H9 (cell line): Measurements from ENCODE around the gene TRIM67. TPM values are rescaled to one million over a fixed set of nuclear protein-coding genes. Genes with fewer than 3 reads are reported as not detected.

Source experiments
- DNase-seq: peaks from one replicate; pipeline ENCODE4 v3.0.0-alpha.2; 2017
- H2AFZ ChIP-seq: one replicate; pipeline ENCODE4 v1.6.1; 2013; ENCODE audit warnings: mild to moderate bottlenecking, low read length, control low read depth, moderate library complexity
- H2AK5ac ChIP-seq: 2 replicates; pipeline ENCODE4 v1.6.1; 2013; ENCODE audit warnings: low read length, control low read depth, mixed read lengths; ENCODE audit not compliant: insufficient read length
- H2BK120ac ChIP-seq: one replicate; pipeline ENCODE4 v1.6.1; 2013; ENCODE audit warnings: low read depth, mild to moderate bottlenecking, low read length, control low read depth, inconsistent platforms; ENCODE audit not compliant: poor library complexity, severe bottlenecking
- H2BK12ac ChIP-seq: 2 replicates; pipeline ENCODE4 v1.6.1; 2013; ENCODE audit warnings: low read length, control low read depth, mixed read lengths, low read depth; ENCODE audit not compliant: insufficient read length
- H2BK15ac ChIP-seq: 2 replicates; pipeline ENCODE4 v1.6.1; 2013; ENCODE audit warnings: low read depth, low read length, control low read depth
- H2BK20ac ChIP-seq: one replicate; pipeline ENCODE4 v1.6.1; 2013; ENCODE audit warnings: low read depth, mild to moderate bottlenecking, low read length, control low read depth, inconsistent platforms; ENCODE audit not compliant: poor library complexity, severe bottlenecking
- H2BK5ac ChIP-seq: 2 replicates; pipeline ENCODE4 v1.6.1; 2013; ENCODE audit warnings: low read length, control low read depth, mixed read lengths; ENCODE audit not compliant: insufficient read length
- H3K14ac ChIP-seq: 2 replicates; pipeline ENCODE4 v1.6.1; 2013; ENCODE audit warnings: low read length, control low read depth; ENCODE audit not compliant: insufficient read depth
- H3K18ac ChIP-seq: 2 replicates; pipeline ENCODE4 v1.6.1; 2013; ENCODE audit warnings: low read depth, mild to moderate bottlenecking, mixed read lengths, low read length, control low read depth; ENCODE audit not compliant: insufficient read length
- H3K23ac ChIP-seq: 2 replicates; pipeline ENCODE4 v1.6.1; 2013; ENCODE audit warnings: low read length, control low read depth, mixed read lengths, low read depth; ENCODE audit not compliant: insufficient read length
- H3K23me2 ChIP-seq: 2 replicates; pipeline ENCODE4 v1.6.1; 2013; ENCODE audit warnings: low read depth, mild to moderate bottlenecking, mixed read lengths, low read length, control low read depth; ENCODE audit not compliant: insufficient read length, poor library complexity, severe bottlenecking
- H3K27ac ChIP-seq: 2 replicates; pipeline ENCODE4 v1.5.1; 2013; ENCODE audit warnings: low read length, control low read depth, mixed read lengths, low read depth; ENCODE audit not compliant: insufficient read length
- H3K27me3 ChIP-seq: 2 replicates; pipeline ENCODE4 v1.6.1; 2013; ENCODE audit warnings: low read length, control low read depth, inconsistent platforms; ENCODE audit not compliant: insufficient read depth
- H3K4ac ChIP-seq: 2 replicates; pipeline ENCODE4 v1.6.1; 2013; ENCODE audit warnings: low read depth, mild to moderate bottlenecking, control low read depth, inconsistent platforms, low read length, moderate library complexity
- H3K4me1 ChIP-seq: 2 replicates; pipeline ENCODE4 v1.6.1; 2013; ENCODE audit warnings: low read length, control low read depth, inconsistent platforms; ENCODE audit not compliant: insufficient read depth
- H3K4me2 ChIP-seq: 2 replicates; pipeline ENCODE4 v1.6.1; 2013; ENCODE audit warnings: low read length, control low read depth, mixed read lengths; ENCODE audit not compliant: insufficient read length, insufficient read depth
- H3K56ac ChIP-seq: 2 replicates; pipeline ENCODE4 v1.6.1; 2013; ENCODE audit warnings: low read depth, mild to moderate bottlenecking, mixed read lengths, low read length, control low read depth; ENCODE audit not compliant: insufficient read length
- H3K79me1 ChIP-seq: 2 replicates; pipeline ENCODE4 v1.6.1; 2013; ENCODE audit warnings: low read depth, mild to moderate bottlenecking, moderate library complexity, low read length, control low read depth, inconsistent platforms; ENCODE audit not compliant: insufficient read depth, poor library complexity, severe bottlenecking
- H3K79me2 ChIP-seq: 2 replicates; pipeline ENCODE4 v1.6.1; 2013; ENCODE audit warnings: low read length, control low read depth, inconsistent platforms; ENCODE audit not compliant: insufficient read depth
- H3K9ac ChIP-seq: 2 replicates; pipeline ENCODE4 v1.6.1; 2013; ENCODE audit warnings: low read length, control low read depth, mixed read lengths; ENCODE audit not compliant: insufficient read length; ENCODE audit errors: extremely low read depth
- H3K9me3 ChIP-seq: one replicate; pipeline ENCODE4 v1.6.1; 2013; ENCODE audit warnings: low read depth, low read length, inconsistent platforms; ENCODE audit not compliant: control insufficient read depth
- H3T11ph ChIP-seq: one replicate; pipeline ENCODE4 v1.6.1; 2013; ENCODE audit warnings: mild to moderate bottlenecking, low read length, control low read depth, inconsistent platforms
- H4K20me1 ChIP-seq: one replicate; pipeline ENCODE4 v1.6.1; 2013; ENCODE audit not compliant: control insufficient read depth, insufficient read length, insufficient read depth
- H4K5ac ChIP-seq: 2 replicates; pipeline ENCODE4 v1.6.1; 2013; ENCODE audit warnings: low read depth, mild to moderate bottlenecking, mixed read lengths, low read length, control low read depth; ENCODE audit not compliant: insufficient read length
- H4K8ac ChIP-seq: replicated peaks from 2 replicates; pipeline ENCODE4 v1.6.1; 2013; ENCODE audit warnings: low read length, control low read depth, mixed read lengths, low read depth; ENCODE audit not compliant: insufficient read length
- H4K91ac ChIP-seq: 2 replicates; pipeline ENCODE4 v1.6.1; 2013; ENCODE audit warnings: low read depth, mild to moderate bottlenecking, moderate library complexity, mixed read lengths, low read length, control low read depth; ENCODE audit not compliant: insufficient read length
- H3K27ac Mint-ChIP-seq, 3 experiments: 2 replicates in 2 of 3; 3 replicates in 1 of 3; pipeline ENCODE4 v1.8.0; 2020 to 2021; ENCODE audit warnings: mixed read lengths in 3 of 3, mild to moderate bottlenecking in 1 of 3, moderate library complexity in 1 of 3
- H3K27me3 Mint-ChIP-seq: 2 replicates; pipeline ENCODE4 v1.8.0; 2021; ENCODE audit warnings: low read depth, mild to moderate bottlenecking, moderate library complexity, mixed read lengths
- H3K36me3 Mint-ChIP-seq, 3 experiments: 2 replicates in 2 of 3; 3 replicates in 1 of 3; pipeline ENCODE4 v1.8.0; 2020 to 2021; ENCODE audit warnings: low read depth in 3 of 3, mixed read lengths in 3 of 3; ENCODE audit not compliant: insufficient read depth in 1 of 3
- H3K4me1 Mint-ChIP-seq, 2 experiments: 2 replicates each; pipeline ENCODE4 v1.8.0; 2020; ENCODE audit warnings: mixed read lengths in 2 of 2
- H3K4me3 Mint-ChIP-seq, 2 experiments: 2 replicates in 1 of 2; 3 replicates in 1 of 2; pipeline ENCODE4 v1.8.0; 2020 to 2021; ENCODE audit warnings: mild to moderate bottlenecking in 2 of 2, mixed read lengths in 2 of 2, moderate library complexity in 1 of 2
- H3K9me3 Mint-ChIP-seq, 2 experiments: 2 replicates in 1 of 2; 3 replicates in 1 of 2; pipeline ENCODE4 v1.8.0; 2020; ENCODE audit warnings: mild to moderate bottlenecking in 2 of 2, mixed read lengths in 2 of 2, moderate library complexity in 1 of 2
- WGBS: extraction: QIAGEN DNeasy Blood & Tissue Kit; methylation state at CpG from one replicate; pipeline ENCODE4 v1.1.7; 2013; ENCODE audit warnings: missing lambda C conversion rate, low lambda C conversion rate, mixed read lengths; ENCODE audit not compliant: insufficient read length; ENCODE audit errors: extremely low coverage; 5-methylcytosine and 5-hydroxymethylcytosine counted together
- total RNA-seq: library from RNA; stranded (reverse); gene quantifications from 2 replicates; pipeline ENCODE4 v1.2.1, GENCODE V29; 2021
- TF ChIP-seq, protein P1 (sequence below): fragments of 200-600 bp; sonication (generic); conservative IDR thresholded peaks from 3 replicates; pipeline ENCODE4 v1.8.0; 2021; ENCODE audit warnings: antibody characterized with exemption, mild to moderate bottlenecking

Gene TRIM67
- total RNA-seq, 1 experiment from 2014 or later, result not detected

DNA sequence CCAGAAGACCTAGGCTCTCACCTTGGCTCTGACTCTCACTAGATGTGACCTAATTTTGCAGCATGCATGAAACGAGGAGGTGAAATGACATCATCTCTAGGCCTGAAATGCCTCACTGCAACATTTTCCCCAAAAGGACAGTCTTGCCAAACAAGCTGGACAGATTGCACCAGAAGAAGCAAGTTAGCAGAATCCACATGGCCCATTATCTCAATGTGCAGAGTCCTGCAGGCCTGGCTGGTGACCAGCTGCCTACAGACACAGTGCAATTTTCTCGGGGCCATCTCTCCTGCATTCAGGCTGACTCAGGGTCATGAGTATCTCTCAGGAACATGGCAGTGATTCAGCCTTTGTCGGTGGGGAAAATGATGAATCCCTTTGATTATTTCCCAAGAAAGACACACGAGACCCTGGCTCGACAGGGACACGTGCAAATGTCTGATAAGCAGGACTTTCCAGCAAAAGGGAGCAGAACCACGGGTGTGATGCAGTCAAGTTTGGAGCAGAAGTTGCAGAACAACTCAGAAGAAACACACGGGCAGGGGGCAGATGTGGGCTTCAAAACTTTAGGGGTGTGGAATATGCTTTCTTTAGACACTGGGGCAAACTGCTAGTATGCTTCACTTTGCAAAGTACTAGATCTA, 38.7 kb downstream of the TRIM67 start:
- no peak for DNase-seq
- peaks cover 99% of the 10 kb centered on the region for H3K27me3 Mint-ChIP-seq

More for the DNA sequence above, 38.7 kb downstream of the TRIM67 start:
- H2AK5ac ChIP-seq, result no peak overlapping the region
- no peak overlapping the region for H3K4me2 ChIP-seq
- H3K4me1 Mint-ChIP-seq, result no peaks in the 10 kb centered on the region
- no peak overlapping the region for H3K14ac ChIP-seq
- H2BK120ac ChIP-seq, result no peak overlapping the region
- no peak overlapping the region for H2BK15ac ChIP-seq
- H4K8ac ChIP-seq, result no peak overlapping the region
- H3K23me2 ChIP-seq, result no peaks in the 10 kb centered on the region
- H3K27ac ChIP-seq, result no peak overlapping the region
- H3K4ac ChIP-seq, result no peak overlapping the region
- no peak overlapping the region for H2BK12ac ChIP-seq
- no peak overlapping the region for H3K56ac ChIP-seq
- H4K5ac ChIP-seq, result no peak overlapping the region
- no peak overlapping the region for H3T11ph ChIP-seq
- H3K27me3 ChIP-seq, result peaks cover 12% of the 10 kb centered on the region; the same call in 1 of the 2 replicates
- H3K18ac ChIP-seq, result no peak overlapping the region
- H3K4me3 Mint-ChIP-seq, result no peak overlapping the region
- no peak overlapping the region for H2BK5ac ChIP-seq
- TF ChIP-seq, protein P1, sequence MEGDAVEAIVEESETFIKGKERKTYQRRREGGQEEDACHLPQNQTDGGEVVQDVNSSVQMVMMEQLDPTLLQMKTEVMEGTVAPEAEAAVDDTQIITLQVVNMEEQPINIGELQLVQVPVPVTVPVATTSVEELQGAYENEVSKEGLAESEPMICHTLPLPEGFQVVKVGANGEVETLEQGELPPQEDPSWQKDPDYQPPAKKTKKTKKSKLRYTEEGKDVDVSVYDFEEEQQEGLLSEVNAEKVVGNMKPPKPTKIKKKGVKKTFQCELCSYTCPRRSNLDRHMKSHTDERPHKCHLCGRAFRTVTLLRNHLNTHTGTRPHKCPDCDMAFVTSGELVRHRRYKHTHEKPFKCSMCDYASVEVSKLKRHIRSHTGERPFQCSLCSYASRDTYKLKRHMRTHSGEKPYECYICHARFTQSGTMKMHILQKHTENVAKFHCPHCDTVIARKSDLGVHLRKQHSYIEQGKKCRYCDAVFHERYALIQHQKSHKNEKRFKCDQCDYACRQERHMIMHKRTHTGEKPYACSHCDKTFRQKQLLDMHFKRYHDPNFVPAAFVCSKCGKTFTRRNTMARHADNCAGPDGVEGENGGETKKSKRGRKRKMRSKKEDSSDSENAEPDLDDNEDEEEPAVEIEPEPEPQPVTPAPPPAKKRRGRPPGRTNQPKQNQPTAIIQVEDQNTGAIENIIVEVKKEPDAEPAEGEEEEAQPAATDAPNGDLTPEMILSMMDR, result no peak
- no peak overlapping the region for H2BK20ac ChIP-seq
- H3K9me3 Mint-ChIP-seq, result no peaks in the 10 kb centered on the region
- no CpG with 5 or more reads among the region's 8 CpGs for WGBS
- no peaks in the 10 kb centered on the region for H4K20me1 ChIP-seq
- H3K23ac ChIP-seq, result no peak overlapping the region
- no peak overlapping the region for H4K91ac ChIP-seq
- no peaks in the 10 kb centered on the region for H3K79me1 ChIP-seq
- no peaks in the 10 kb centered on the region for H3K9me3 ChIP-seq
- no peak overlapping the region for H3K27ac Mint-ChIP-seq
- H3K9ac ChIP-seq, result no peak overlapping the region
- no peak overlapping the region for H2AFZ ChIP-seq
- H3K4me1 ChIP-seq, result no peaks in the 10 kb centered on the region
- H3K79me2 ChIP-seq, result no peaks in the 10 kb centered on the region
- no peaks in the 10 kb centered on the region for H3K36me3 Mint-ChIP-seq
